ENCODE data around the gene RNF115. TPM values are rescaled to one million over a fixed set of nuclear protein-coding genes. Genes with fewer than 3 reads are reported as not detected.

The RNF115 gene
- total RNA-seq, 1 donor from 2014 or later = 8.5 TPM

DNA sequence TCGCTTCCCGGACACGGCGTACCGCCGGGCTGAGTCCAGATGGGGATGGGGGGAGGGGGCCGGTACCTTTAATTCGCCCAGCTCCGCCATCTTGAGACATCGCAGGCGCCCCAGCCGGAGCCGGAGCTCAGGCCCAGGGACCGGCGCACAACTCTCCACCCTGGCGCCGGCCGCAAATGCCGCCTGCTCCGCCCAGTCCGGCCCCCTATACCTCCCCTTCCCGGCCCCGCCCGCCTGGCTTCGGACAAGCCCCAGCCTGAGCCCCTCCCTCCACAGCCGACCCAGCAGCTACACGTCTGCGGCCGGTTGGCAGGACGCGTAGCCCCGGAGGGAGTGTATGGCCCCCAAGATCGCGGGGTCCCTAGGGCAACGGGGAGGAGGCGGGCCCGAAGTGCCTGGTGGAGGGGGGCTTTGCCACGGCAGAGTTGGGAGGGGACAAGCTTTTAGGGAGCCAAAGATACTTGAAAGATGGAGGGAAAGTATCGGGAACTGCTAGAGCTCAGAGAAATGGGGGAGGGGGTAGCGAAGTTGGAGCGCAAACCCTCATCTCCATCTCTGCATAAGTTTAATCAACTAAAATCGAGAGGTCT is 35.1 kb upstream of the RNF115 start, which contains the start of gene PIAS3:
PIAS3 (minus strand) TSS at position 181 of the 590 bp plus-strand sequence; CDS start at position 90, 91 bp downstream.
- peaks cover 4% of the 10 kb centered on the region for H3K36me3 ChIP-seq (ENCODE audit: control insufficient read depth, insufficient read depth, low read length)
- peak within 1 kb of the TSS; percentile 79 for H3K4me3 ChIP-seq (ENCODE audit: low read depth, low read length)
- TF ChIP-seq, protein P1, sequence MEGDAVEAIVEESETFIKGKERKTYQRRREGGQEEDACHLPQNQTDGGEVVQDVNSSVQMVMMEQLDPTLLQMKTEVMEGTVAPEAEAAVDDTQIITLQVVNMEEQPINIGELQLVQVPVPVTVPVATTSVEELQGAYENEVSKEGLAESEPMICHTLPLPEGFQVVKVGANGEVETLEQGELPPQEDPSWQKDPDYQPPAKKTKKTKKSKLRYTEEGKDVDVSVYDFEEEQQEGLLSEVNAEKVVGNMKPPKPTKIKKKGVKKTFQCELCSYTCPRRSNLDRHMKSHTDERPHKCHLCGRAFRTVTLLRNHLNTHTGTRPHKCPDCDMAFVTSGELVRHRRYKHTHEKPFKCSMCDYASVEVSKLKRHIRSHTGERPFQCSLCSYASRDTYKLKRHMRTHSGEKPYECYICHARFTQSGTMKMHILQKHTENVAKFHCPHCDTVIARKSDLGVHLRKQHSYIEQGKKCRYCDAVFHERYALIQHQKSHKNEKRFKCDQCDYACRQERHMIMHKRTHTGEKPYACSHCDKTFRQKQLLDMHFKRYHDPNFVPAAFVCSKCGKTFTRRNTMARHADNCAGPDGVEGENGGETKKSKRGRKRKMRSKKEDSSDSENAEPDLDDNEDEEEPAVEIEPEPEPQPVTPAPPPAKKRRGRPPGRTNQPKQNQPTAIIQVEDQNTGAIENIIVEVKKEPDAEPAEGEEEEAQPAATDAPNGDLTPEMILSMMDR (IDR thresholded peaks at IDR 0.05; ENCODE audit: insufficient read depth, low read length, poor library complexity, severe bottlenecking) = no peak
- H3K27me3 ChIP-seq (ENCODE audit: control insufficient read depth, insufficient read depth, low read length) = no peaks in the 10 kb centered on the region
- peak; percentile 66 for DNase-seq (ENCODE audit: low read depth)

GRCh38 chr1:145858238-145858900 is 34.5 kb upstream of the RNF115 start:
- Histone ChIP-seq H3K4me3 (ENCODE audit: low read depth, low read length) (peak overlapping the region; percentile 79), H3K36me3 (ENCODE audit: control insufficient read depth, insufficient read depth, low read length) (peaks cover 4% of the 10 kb centered on the region), H3K27me3 (ENCODE audit: control insufficient read depth, insufficient read depth, low read length) (no peaks in the 10 kb centered on the region)
- TF ChIP-seq, protein P1 (IDR thresholded peaks at IDR 0.05; ENCODE audit: insufficient read depth, low read length, poor library complexity, severe bottlenecking) = no peak
- DNase-seq (ENCODE audit: low read depth) = no peak

DNA sequence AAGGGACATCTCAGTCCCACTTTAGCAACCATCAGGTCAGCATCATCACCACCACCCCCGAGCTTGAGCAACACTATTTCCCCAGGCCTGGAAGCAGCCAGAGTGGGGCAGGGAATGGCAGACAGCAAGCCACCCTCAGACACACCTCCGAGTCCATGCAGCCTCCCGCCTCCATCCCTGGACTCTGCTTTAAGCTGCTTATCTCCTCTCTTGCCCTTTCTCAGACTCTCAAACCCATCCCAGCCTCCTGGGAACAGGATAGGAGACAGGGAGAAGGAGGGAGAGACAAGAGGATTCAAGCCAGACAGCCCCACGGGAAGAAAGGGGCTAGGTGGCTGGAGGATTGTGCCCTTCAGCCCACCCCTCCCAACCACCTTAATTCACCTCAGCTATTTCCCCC is 33.3 kb upstream of the RNF115 start:
- DNase-seq (ENCODE audit: low read depth) = no peak
- Histone ChIP-seq H3K27me3 (ENCODE audit: control insufficient read depth, insufficient read depth, low read length) (no peaks in the 10 kb centered on the region), H3K36me3 (ENCODE audit: control insufficient read depth, insufficient read depth, low read length) (peaks cover 4% of the 10 kb centered on the region), H3K4me3 (ENCODE audit: low read depth, low read length) (no peak overlapping the region)
- TF ChIP-seq, protein P1 (IDR thresholded peaks at IDR 0.05; ENCODE audit: insufficient read depth, low read length, poor library complexity, severe bottlenecking) = no peak

GRCh38 chr1:145855426-145855948 is 31.6 kb upstream of the RNF115 start:
- peaks cover 5% of the 10 kb centered on the region for H3K36me3 ChIP-seq (ENCODE audit: control insufficient read depth, insufficient read depth, low read length)
- no peaks in the 10 kb centered on the region for H3K27me3 ChIP-seq (ENCODE audit: control insufficient read depth, insufficient read depth, low read length)
- no peak for DNase-seq (ENCODE audit: low read depth)
- no peak overlapping the region for H3K4me3 ChIP-seq (ENCODE audit: low read depth, low read length)
- TF ChIP-seq, protein P1 (IDR thresholded peaks at IDR 0.05; ENCODE audit: insufficient read depth, low read length, poor library complexity, severe bottlenecking) = no peak

DNA sequence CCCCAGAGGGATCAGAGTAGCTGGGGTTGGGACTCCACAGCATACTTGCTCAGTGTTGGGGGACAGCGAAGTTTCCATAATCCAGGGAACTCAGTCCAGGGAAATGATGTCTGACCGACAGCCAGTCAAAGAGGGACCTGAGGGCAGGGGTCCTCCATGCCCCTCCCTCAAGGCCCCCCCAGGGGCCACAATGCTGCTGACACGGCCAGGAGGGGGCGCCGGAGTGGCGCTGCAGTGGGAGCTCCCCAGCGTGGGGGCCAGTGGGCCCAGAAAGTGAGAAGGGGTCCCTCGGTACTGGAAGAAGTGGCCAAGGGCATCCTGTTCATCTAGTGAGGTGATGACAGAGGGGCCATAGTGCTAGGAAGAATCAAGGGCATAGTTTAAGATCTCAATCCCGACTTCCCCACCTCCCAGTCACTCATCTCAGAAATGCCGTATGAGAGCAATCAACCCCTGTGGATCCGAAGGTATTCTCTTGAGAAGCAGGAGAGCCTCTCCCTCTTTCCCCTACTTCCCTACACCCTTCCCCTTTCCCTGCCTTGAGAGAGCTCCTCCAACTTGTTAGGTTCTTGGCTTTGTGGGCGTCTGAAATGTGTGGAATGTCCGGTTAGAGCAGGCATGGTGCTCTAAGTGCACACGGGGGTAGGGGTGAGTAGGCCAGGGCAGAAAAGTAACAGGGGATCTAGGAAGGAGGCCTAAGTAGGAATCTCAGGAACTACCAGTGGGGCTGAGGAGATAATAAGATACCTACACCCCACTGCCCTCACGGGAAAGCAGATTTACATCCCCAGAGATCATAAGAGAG is 25.7 kb upstream of the RNF115 start:
- peak; percentile 29 for DNase-seq (ENCODE audit: low read depth)
- TF ChIP-seq, protein P1 (IDR thresholded peaks at IDR 0.05; ENCODE audit: insufficient read depth, low read length, poor library complexity, severe bottlenecking) = peak; percentile 29
- Histone ChIP-seq H3K36me3 (ENCODE audit: control insufficient read depth, insufficient read depth, low read length) (peaks cover 4% of the 10 kb centered on the region), H3K4me3 (ENCODE audit: low read depth, low read length) (no peak overlapping the region), H3K27me3 (ENCODE audit: control insufficient read depth, insufficient read depth, low read length) (no peaks in the 10 kb centered on the region)
